ENCODE measurements around the gene APOL1. TPM values are rescaled to one million over a fixed set of nuclear protein-coding genes. Genes with fewer than 3 reads are reported as not detected.
"Not testable (repeated sequence)": the region's sequence is repeated elsewhere in the genome, so short reads cannot be mapped to it uniquely, and the experiment has no call there.

Gene APOL1
- total RNA-seq = 19.0 TPM

- ATAC-seq = peak; percentile 71
Observed at GRCh38 chr22:36252754-36253522, at the start of gene APOL1. Gene APOL1 (plus strand): TSS chr22:36253133. CDS start chr22:36254956, 1,823 bp downstream.

GRCh38 chr22:36203441-36203840 is 49.5 kb upstream of the APOL1 start:
- ATAC-seq = peak; percentile 34

- peak; percentile 10 for ATAC-seq
Observed at GRCh38 chr22:36204001-36204631, 48.8 kb upstream of the APOL1 start.

- ATAC-seq = peak; percentile 31
Observed at GRCh38 chr22:36204632-36205015, 48.3 kb upstream of the APOL1 start.

GRCh38 chr22:36205573-36205972 is 47.4 kb upstream of the APOL1 start:
- ATAC-seq = not testable (repeated sequence)

GRCh38 chr22:36206255-36206654 is 46.7 kb upstream of the APOL1 start:
- no peak for ATAC-seq

GRCh38 chr22:36208162-36208765 is 44.7 kb upstream of the APOL1 start:
- ATAC-seq = no peak

GRCh38 chr22:36208914-36209313 is 44.0 kb upstream of the APOL1 start:
- ATAC-seq = no peak

- not testable (repeated sequence) for ATAC-seq
Observed at GRCh38 chr22:36209488-36209908, 43.4 kb upstream of the APOL1 start.

GRCh38 chr22:36210224-36210623 is 42.7 kb upstream of the APOL1 start:
- no peak for ATAC-seq

GRCh38 chr22:36211237-36211861 is 41.6 kb upstream of the APOL1 start:
- ATAC-seq = no peak

GRCh38 chr22:36212901-36213300 is 40.0 kb upstream of the APOL1 start:
- ATAC-seq = peak; percentile 17

- no peak for ATAC-seq
Observed at GRCh38 chr22:36213586-36213985, 39.3 kb upstream of the APOL1 start.

- no peak for ATAC-seq
Observed at GRCh38 chr22:36215981-36216380, 37.0 kb upstream of the APOL1 start.

- no peak for ATAC-seq
Observed at GRCh38 chr22:36218648-36219193, 34.2 kb upstream of the APOL1 start.

- ATAC-seq = peak; percentile 80
Observed at GRCh38 chr22:36220451-36220921, 32.4 kb upstream of the APOL1 start.

GRCh38 chr22:36221799-36222751 is 30.9 kb upstream of the APOL1 start:
- ATAC-seq = peak; percentile 69

GRCh38 chr22:36222887-36223450 is 30.0 kb upstream of the APOL1 start:
- ATAC-seq = no peak

- ATAC-seq = no peak
Observed at GRCh38 chr22:36223504-36223903, 29.4 kb upstream of the APOL1 start.

- ATAC-seq = peak; percentile 50
Observed at GRCh38 chr22:36224245-36224644, 28.7 kb upstream of the APOL1 start.

GRCh38 chr22:36225333-36225922 is 27.5 kb upstream of the APOL1 start:
- peak; percentile 4 for ATAC-seq

Data from esophagus mucosa (tissue), 1 donor.